Esophagus muscularis mucosa (tissue), 4 donors: ENCODE data around the gene TTC7B. TPM values are rescaled to one million over a fixed set of nuclear protein-coding genes. Genes with fewer than 3 reads are reported as not detected.

ENCODE experiments used
- DNase-seq: peaks from one replicate; pipeline ENCODE4 v3.0.0-alpha.2; 2017; ENCODE audit errors: extremely low spot score
- H3K27ac ChIP-seq, 4 donors: fragments of 200-600 bp; sonication (generic); replicated peaks in 1 of 4; 1 replicate in 3 of 4; 2 replicates in 1 of 4; pipeline ENCODE4 v1.5.1; 2016 to 2019; ENCODE audit warnings: mild to moderate bottlenecking in 1 of 4
- H3K27me3 ChIP-seq, 4 donors: fragments of 200-600 bp; sonication (generic); one replicate each; pipeline versions ENCODE4 v1.5.1 to v1.6.0; 2016 to 2019
- H3K36me3 ChIP-seq, 4 donors: fragments of 200-600 bp; sonication (generic); one replicate each; pipeline ENCODE4 v1.5.1; 2016 to 2019
- H3K4me1 ChIP-seq, 4 donors: fragments of 200-600 bp; sonication (generic); one replicate each; pipeline ENCODE4 v1.5.1; 2016 to 2019
- H3K4me3 ChIP-seq, 4 donors: fragments of 200-600 bp; sonication (generic); 1 replicate in 2 of 4; 2 replicates in 2 of 4; pipeline ENCODE4 v1.5.1; 2016 to 2019; ENCODE audit warnings: mild to moderate bottlenecking in 4 of 4, moderate library complexity in 1 of 4
- H3K9me3 ChIP-seq, 4 donors: fragments of 200-600 bp; sonication (generic); 1 replicate in 3 of 4; 2 replicates in 1 of 4; pipeline ENCODE4 v1.5.1; 2016 to 2019
- EP300 ChIP-seq: sonication (generic); formaldehyde crosslinking; IDR thresholded peaks from one replicate; pipeline ENCODE4 v1.6.1; 2017; ENCODE audit warnings: antibody characterized with exemption
- POLR2A ChIP-seq: fragments of 450-650 bp; IDR thresholded peaks from one replicate; pipeline ENCODE4 v1.6.1; 2017; ENCODE audit warnings: antibody characterized with exemption, moderate library complexity, mild to moderate bottlenecking, low read depth
- POLR2AphosphoS5 ChIP-seq, 2 donors: sonication (generic); formaldehyde crosslinking; IDR thresholded peaks; one replicate each; pipeline ENCODE4 v1.6.1; 2017; ENCODE audit warnings: antibody characterized with exemption in 2 of 2
- whole genome bisulfite sequencing: methylation state at CpG from one replicate; pipeline ENCODE4 v1.1.5; 2018; 5-methylcytosine and 5-hydroxymethylcytosine counted together
- intact Hi-C: fragments of 100-400 bp; cut with DNase I; formaldehyde crosslinking; loops from one replicate; pipeline ENCODE4 v1.15.1; 2023
- total RNA-seq, 4 donors: library from RNA; depleted of rRNA; stranded (reverse); fragments of >200 nt; gene quantifications; one replicate each; pipeline versions ENCODE4 v1.1.0 to v1.2.1, GENCODE V29; 2016
- TF ChIP-seq, protein P1 (sequence below), 3 experiments: fragments of 200-600 bp in 2 of 3; fragments of 450-650 bp in 1 of 3; sonication (generic) in 2 of 3; IDR thresholded peaks; one replicate each; pipeline ENCODE4 v1.5.1; 2017 to 2019; ENCODE audit warnings: antibody characterized with exemption in 3 of 3, mild to moderate bottlenecking in 2 of 3, moderate library complexity in 1 of 3

The TTC7B gene
- total RNA-seq, 4 donors from 2014 or later, result 54.4 to 148 (median 113) TPM

DNA sequence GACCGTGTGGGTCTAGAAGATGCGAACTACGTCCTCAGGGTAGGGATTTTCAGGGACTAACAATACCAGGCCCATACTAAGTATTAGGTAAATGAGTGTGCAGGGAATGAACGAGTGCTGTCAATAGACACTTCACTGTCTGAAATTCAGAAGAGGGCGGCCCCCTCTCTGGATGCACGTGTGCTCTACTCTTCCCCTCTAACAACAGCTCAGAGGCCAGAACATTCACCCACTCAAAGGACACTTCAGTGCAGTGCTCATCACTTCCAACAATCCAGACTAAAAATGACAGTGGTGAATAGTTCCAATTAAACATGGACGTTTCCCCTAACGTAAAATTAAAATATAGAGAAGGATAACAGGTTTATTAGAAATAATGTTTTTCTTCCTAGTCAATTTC is 219.5 kb downstream of the TTC7B start:
- 92% methylated on average over 8 of the region's 8 CpGs for WGBS
- H3K4me1 ChIP-seq, result peaks cover 0 to 20% (median 17%) of the 10 kb centered on the region in 4 donors
- intact Hi-C loops, result no loop called here
- no peaks in the 10 kb centered on the region for H3K27me3 ChIP-seq
- no peak overlapping the region for H3K4me3 ChIP-seq
- no peaks in the 10 kb centered on the region for H3K9me3 ChIP-seq
- TF ChIP-seq POLR2A (no peak), EP300 (no peak), POLR2AphosphoS5 (IDR thresholded peaks at IDR 0.05) (no peak)
- TF ChIP-seq, protein P1, sequence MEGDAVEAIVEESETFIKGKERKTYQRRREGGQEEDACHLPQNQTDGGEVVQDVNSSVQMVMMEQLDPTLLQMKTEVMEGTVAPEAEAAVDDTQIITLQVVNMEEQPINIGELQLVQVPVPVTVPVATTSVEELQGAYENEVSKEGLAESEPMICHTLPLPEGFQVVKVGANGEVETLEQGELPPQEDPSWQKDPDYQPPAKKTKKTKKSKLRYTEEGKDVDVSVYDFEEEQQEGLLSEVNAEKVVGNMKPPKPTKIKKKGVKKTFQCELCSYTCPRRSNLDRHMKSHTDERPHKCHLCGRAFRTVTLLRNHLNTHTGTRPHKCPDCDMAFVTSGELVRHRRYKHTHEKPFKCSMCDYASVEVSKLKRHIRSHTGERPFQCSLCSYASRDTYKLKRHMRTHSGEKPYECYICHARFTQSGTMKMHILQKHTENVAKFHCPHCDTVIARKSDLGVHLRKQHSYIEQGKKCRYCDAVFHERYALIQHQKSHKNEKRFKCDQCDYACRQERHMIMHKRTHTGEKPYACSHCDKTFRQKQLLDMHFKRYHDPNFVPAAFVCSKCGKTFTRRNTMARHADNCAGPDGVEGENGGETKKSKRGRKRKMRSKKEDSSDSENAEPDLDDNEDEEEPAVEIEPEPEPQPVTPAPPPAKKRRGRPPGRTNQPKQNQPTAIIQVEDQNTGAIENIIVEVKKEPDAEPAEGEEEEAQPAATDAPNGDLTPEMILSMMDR (IDR thresholded peaks at IDR 0.05), result no peak
- H3K36me3 ChIP-seq, result peaks cover 0 to 19% (median 7%) of the 10 kb centered on the region in 4 donors
- no peak for DNase-seq
- H3K27ac ChIP-seq, result no peak overlapping the region

DNA sequence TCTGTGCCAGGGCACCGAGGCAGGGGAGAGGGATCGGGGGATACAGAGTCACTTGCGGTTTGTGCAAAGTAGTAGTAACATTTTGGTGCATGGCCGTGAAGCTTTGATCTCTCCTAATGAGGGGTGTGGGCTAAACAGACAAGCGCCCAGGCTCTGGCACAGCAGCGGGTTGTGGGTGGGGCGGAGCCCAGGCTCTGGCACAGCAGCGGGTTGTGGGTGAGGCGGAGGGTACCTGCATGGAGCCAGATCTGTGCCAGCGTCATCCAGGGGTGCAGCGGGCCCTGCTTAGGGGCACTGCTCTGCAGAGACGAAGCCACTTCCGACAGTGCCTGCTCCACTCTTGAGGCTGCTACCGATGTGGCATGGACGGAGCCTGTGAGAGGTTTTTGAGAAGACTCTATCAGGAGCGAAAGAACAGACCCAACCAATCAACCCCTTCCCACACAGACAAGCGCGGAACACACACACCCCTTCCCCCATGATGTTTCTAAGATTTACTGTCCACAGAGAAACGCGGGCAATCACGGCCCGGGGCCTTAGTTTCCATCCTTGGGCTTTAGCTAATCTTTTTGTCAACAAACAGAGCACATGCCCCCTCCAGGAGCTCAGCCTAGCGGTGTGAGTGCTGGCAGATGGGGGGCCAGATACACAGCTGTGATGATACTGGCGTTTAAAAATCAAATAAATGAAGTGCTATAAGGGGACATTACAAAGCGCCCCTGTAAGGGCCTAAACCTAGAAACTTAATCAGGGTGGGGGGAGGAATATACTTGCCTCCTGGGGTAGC is 222.8 kb downstream of the TTC7B start:
- TF ChIP-seq POLR2A (no peak), EP300 (no peak), POLR2AphosphoS5 (IDR thresholded peaks at IDR 0.05) (no peak)
- TF ChIP-seq, protein P1 (IDR thresholded peaks at IDR 0.05), result no peak
- H3K27ac ChIP-seq, result no peak overlapping the region
- H3K9me3 ChIP-seq, result no peaks in the 10 kb centered on the region
- no peak for DNase-seq
- peaks cover 0 to under 1% (median 0%) of the 10 kb centered on the region in 4 donors for H3K4me1 ChIP-seq
- no peak overlapping the region for H3K4me3 ChIP-seq
- WGBS, result 90% methylated on average over 12 of the region's 25 CpGs
- H3K36me3 ChIP-seq, result peaks cover 0 to 43% (median 22%) of the 10 kb centered on the region in 4 donors
- intact Hi-C loops, result loop anchor here (5.0 kb wide), 1 partner anchor 286 kb away; no protein-coding TSS in a partner anchor
- no peaks in the 10 kb centered on the region for H3K27me3 ChIP-seq

DNA sequence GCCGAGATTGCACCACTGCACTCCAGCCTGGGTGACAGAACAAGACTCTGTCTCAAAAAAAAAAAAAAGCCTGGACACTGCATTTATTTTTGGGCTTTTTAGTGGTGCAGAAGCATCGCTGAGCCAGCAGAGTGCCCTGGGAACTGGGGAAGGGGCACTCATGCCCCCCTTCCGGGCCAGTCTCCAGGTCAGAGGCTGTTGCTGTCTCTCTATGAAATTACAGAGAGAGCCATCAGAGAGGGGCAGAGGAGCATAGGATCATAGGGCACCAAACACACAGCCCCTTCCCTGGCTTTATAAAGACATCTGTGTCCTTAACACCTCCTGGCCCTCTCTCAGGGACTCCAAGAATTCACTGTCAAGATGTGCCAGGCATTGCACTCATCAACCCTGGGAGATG is 223.6 kb downstream of the TTC7B start:
- Histone ChIP-seq H3K27me3 (no peaks in the 10 kb centered on the region), H3K36me3 (peaks cover 0 to 50% (median 26%) of the 10 kb centered on the region in 4 donors), H3K27ac (no peak overlapping the region), H3K9me3 (no peaks in the 10 kb centered on the region), H3K4me1 (no peaks in the 10 kb centered on the region), H3K4me3 (no peak overlapping the region)
- intact Hi-C loops, result loop anchor here (5.0 kb wide), 1 partner anchor 285 kb away; no protein-coding TSS in a partner anchor
- TF ChIP-seq POLR2A, result no peak
- TF ChIP-seq, protein P1 (IDR thresholded peaks at IDR 0.05), result no peak
- no peak for TF ChIP-seq POLR2AphosphoS5 (IDR thresholded peaks at IDR 0.05)
- TF ChIP-seq EP300, result no peak
- no peak for DNase-seq
- 100% methylated on average over 3 of the region's 3 CpGs for WGBS

DNA sequence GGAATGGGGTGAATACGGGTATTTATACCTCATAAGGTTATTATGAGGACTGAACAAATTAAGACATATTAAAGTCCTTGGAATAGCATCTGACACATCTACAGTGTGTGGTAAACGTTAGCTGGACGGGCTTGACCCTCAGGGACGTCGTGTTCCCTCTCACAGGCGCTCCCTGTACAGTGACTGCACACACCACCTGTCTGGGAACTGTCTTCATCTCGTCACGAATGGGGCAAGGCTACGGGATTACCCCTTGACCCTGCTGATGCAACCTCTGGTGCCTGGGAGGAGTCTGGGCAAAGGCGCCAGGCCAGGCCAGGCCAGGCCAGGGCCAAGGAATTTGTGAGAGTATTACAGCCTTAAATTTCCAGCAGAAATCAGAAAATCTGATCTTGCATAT is 228.3 kb downstream of the TTC7B start:
- DNase-seq, result no peak
- 95% methylated on average over 10 of the region's 10 CpGs for WGBS
- H3K27me3 ChIP-seq, result no peaks in the 10 kb centered on the region
- H3K9me3 ChIP-seq, result no peaks in the 10 kb centered on the region
- no peak overlapping the region for H3K4me3 ChIP-seq
- H3K27ac ChIP-seq, result no peak overlapping the region
- H3K36me3 ChIP-seq, result peaks cover 5 to 71% (median 33%) of the 10 kb centered on the region in 4 donors
- no peak for TF ChIP-seq POLR2A
- TF ChIP-seq POLR2AphosphoS5 (IDR thresholded peaks at IDR 0.05), result no peak
- no peak for TF ChIP-seq EP300
- TF ChIP-seq, protein P1 (IDR thresholded peaks at IDR 0.05), result no peak
- intact Hi-C loops, result no loop called here
- H3K4me1 ChIP-seq, result peaks cover 0 to 9% (median 0%) of the 10 kb centered on the region in 4 donors
